ENCODE data around the gene RANBP1. TPM values are rescaled to one million over a fixed set of nuclear protein-coding genes. Genes with fewer than 3 reads are reported as not detected.

The RANBP1 gene
- total and polyA plus RNA-seq, 2 of the 8 experiments (the other 6 are each of a cell fraction or from before 2014, with no cell fraction given) = 343 to 484 TPM

DNA sequence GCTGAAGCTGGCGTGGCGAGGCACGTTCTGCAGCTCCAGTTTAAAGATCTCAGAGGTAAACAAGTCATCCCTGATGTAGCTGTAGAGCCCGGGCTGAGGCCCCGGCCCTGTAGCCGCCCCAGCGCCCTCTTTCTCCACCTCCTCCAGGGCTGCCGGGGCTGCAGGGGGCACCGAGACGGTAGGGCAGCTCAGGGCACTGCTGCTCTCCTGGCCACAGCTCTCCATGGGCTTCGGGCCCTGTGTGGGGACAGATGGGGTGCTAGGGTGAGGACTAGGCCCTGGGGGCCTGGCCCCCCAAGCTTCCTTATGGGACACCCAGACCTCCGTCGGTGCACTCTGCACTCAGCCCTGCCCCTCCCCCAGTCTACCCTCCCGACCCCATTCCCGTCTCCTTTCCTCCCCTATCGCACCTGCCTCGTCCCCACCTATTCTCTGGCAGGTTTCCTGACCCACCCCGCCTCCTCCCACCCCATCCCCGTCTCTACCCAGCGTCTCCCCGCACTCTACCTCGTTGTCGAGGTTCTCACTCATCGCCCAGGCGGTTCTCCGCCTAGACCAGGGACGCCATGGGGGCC, 559 bp downstream of the RANBP1 start:
- H4K8ac ChIP-seq (ENCODE audit: extremely low read depth, insufficient read depth, low read length) = peak overlapping the region; percentile 92
- DNase-seq (ENCODE audit: low read depth in 1 of 2, low spot score in 2 of 2) (no peak), FAIRE-seq (no peak)
- H4K20me1 ChIP-seq (replicated peaks in 1 of 2; ENCODE audit: control insufficient read depth in 1 of 2, insufficient read depth in 2 of 2, low read length in 2 of 2) = peaks cover 11 to 14% of the 10 kb centered on the region in 2 experiments
- H3K23ac ChIP-seq (ENCODE audit: insufficient read length) = no peak overlapping the region
- H3K27ac ChIP-seq (ENCODE audit: low read depth, low read length) = peak overlapping the region; percentile 80
- WGBS, 2 experiments (ENCODE audit: extremely low coverage in 1 of 2, insufficient coverage in 1 of 2, insufficient read length in 1 of 2, insufficient replicate concordance in 2 of 2, low coverage in 1 of 2, low lambda C conversion rate in 2 of 2, missing lambda C conversion rate in 1 of 2) = 46% methylated on average over 17 of the region's 27 CpGs; no CpG with 5 or more reads in 1 of the 2 experiments
- peaks cover 0 to 11% (median 5%) of the 10 kb centered on the region in 4 experiments; a peak in 5 of 7 replicates for H3K4me1 ChIP-seq (replicated peaks in 1 of 4; ENCODE audit: control insufficient read depth in 3 of 4, insufficient read depth in 4 of 4, low read length in 3 of 4)
- peaks cover 7% of the 10 kb centered on the region; the same call in 1 of the 2 replicates for H3K79me1 ChIP-seq (ENCODE audit: low read depth, low read length)
- no peak overlapping the region for H2AFZ ChIP-seq (ENCODE audit: low read length)
- H2BK15ac ChIP-seq (ENCODE audit: low read length) = no peak overlapping the region; the same call in 1 of the 2 replicates
- no peaks in the 10 kb centered on the region; the same call in 1 of the 2 replicates for H3K23me2 ChIP-seq (ENCODE audit: low read depth, low read length)
- peak overlapping the region; percentile 63 to 92 for H3K4me2 ChIP-seq (ENCODE audit: insufficient read depth in 1 of 2, low read depth in 2 of 2, low read length in 2 of 2)
- peak overlapping the region; percentile 76 for H2BK120ac ChIP-seq (replicated peaks; ENCODE audit: low read depth, low read length)
- H3K9me3 ChIP-seq (ENCODE audit: insufficient read depth in 2 of 2, low read depth in 1 of 2, low read length in 1 of 2) = no peaks in the 10 kb centered on the region
- peak overlapping the region; percentile 60; the same call in 1 of the 2 replicates for H3K18ac ChIP-seq (ENCODE audit: extremely low read depth, low read length)
- H3K14ac ChIP-seq (ENCODE audit: insufficient read length) = no peak overlapping the region
- CTCF ChIA-PET (ENCODE audit: partially characterized antibody) = interaction anchor here (0.8 to 2.2 kb wide), 7 partner anchors 9 to 40 kb away, joined by 3 to 9 read pairs (median 6); no protein-coding TSS in a partner anchor
- H3K36me3 ChIP-seq (ENCODE audit: control insufficient read depth in 2 of 4, insufficient read depth in 4 of 4, low read length in 3 of 4) = peaks cover 27 to 43% (median 33%) of the 10 kb centered on the region in 4 experiments
- H2BK12ac ChIP-seq (ENCODE audit: low read depth, low read length) = no peak overlapping the region
- peak overlapping the region; percentile 81 for H4K5ac ChIP-seq (ENCODE audit: insufficient read length, low read depth, low read length)
- H3K4me3 ChIP-seq (ENCODE audit: extremely low read depth in 1 of 4, insufficient read depth in 2 of 4, low read depth in 3 of 4, low read length in 4 of 4) = peak overlapping the region; percentile 80 to 96 (median 93)
- peaks cover 28 to 56% of the 10 kb centered on the region in 2 experiments for H3K79me2 ChIP-seq (ENCODE audit: control insufficient read depth in 1 of 2, insufficient read depth in 2 of 2, low read length in 2 of 2)
- H2BK20ac ChIP-seq (ENCODE audit: low read length) = no peak overlapping the region
- no peaks in the 10 kb centered on the region for H3K27me3 ChIP-seq (replicated peaks in 1 of 4; ENCODE audit: control insufficient read depth in 3 of 4, extremely low read depth in 1 of 4, insufficient read depth in 3 of 4, low read length in 3 of 4)
- peak overlapping the region; percentile 97 for H3K4ac ChIP-seq (replicated peaks; ENCODE audit: insufficient read length, low read depth, low read length)
- POLR2A ChIA-PET (ENCODE audit: partially characterized antibody) = interaction anchor here (1.2 to 22.7 kb wide), 6 partner anchors 11 to 160 kb away, joined by 3 to 598 read pairs (median 8); partner anchors contain the start of genes DGCR8 and ZDHHC8
- peak overlapping the region; percentile 90 for H2BK5ac ChIP-seq (ENCODE audit: low read depth, low read length)
- H2AK5ac ChIP-seq (ENCODE audit: low read depth, low read length) = no peak overlapping the region; the same call in 1 of the 2 replicates
- H4K91ac ChIP-seq (replicated peaks; ENCODE audit: insufficient read length, low read length) = peak overlapping the region; percentile 95
- H3K9ac ChIP-seq (replicated peaks in 1 of 4; ENCODE audit: extremely low read depth in 1 of 4, low read depth in 3 of 4, low read length in 3 of 4) = peak overlapping the region; percentile 57 to 92 (median 84)
- H3K56ac ChIP-seq (replicated peaks; ENCODE audit: insufficient read length, low read depth, low read length) = peak overlapping the region; percentile 84
- no peak for TF ChIP-seq RAD21 (IDR thresholded peaks at IDR 0.05 in 1 of 2, conservative IDR thresholded peaks at IDR 0.05 in 1 of 2; ENCODE audit: low read depth in 2 of 2, low read length in 2 of 2)
- no peak for TF ChIP-seq POLR2A (IDR thresholded peaks at IDR 0.05; ENCODE audit: control extremely low read depth in 1 of 2, low read depth in 2 of 2, low read length in 2 of 2)
- TF ChIP-seq SIX5 (IDR thresholded peaks at IDR 0.05; ENCODE audit: low read depth, low read length) = no peak
- no peak for TF ChIP-seq BACH1 (IDR thresholded peaks at IDR 0.05; ENCODE audit: low read length)
- no peak for TF ChIP-seq TEAD4 (IDR thresholded peaks at IDR 0.05; ENCODE audit: low read depth, low read length)
- TF ChIP-seq, protein P1, sequence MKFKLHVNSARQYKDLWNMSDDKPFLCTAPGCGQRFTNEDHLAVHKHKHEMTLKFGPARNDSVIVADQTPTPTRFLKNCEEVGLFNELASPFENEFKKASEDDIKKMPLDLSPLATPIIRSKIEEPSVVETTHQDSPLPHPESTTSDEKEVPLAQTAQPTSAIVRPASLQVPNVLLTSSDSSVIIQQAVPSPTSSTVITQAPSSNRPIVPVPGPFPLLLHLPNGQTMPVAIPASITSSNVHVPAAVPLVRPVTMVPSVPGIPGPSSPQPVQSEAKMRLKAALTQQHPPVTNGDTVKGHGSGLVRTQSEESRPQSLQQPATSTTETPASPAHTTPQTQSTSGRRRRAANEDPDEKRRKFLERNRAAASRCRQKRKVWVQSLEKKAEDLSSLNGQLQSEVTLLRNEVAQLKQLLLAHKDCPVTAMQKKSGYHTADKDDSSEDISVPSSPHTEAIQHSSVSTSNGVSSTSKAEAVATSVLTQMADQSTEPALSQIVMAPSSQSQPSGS (IDR thresholded peaks at IDR 0.05; ENCODE audit: low read length) = no peak
- TF ChIP-seq, protein P2, sequence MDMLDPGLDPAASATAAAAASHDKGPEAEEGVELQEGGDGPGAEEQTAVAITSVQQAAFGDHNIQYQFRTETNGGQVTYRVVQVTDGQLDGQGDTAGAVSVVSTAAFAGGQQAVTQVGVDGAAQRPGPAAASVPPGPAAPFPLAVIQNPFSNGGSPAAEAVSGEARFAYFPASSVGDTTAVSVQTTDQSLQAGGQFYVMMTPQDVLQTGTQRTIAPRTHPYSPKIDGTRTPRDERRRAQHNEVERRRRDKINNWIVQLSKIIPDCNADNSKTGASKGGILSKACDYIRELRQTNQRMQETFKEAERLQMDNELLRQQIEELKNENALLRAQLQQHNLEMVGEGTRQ (IDR thresholded peaks at IDR 0.05; ENCODE audit: low read length) = no peak
- TF ChIP-seq EGR1 (IDR thresholded peaks at IDR 0.05; ENCODE audit: borderline replicate concordance, low read depth, low read length) = no peak
- TF ChIP-seq HDAC6 (IDR thresholded peaks at IDR 0.05; ENCODE audit: low read depth, low read length) = no peak
- TF ChIP-seq SP2 (IDR thresholded peaks at IDR 0.05; ENCODE audit: low read length) = no peak

Measured in H1 (cell line).